GM21737 (cell line): ENCODE measurements around the gene GABRR3.

Experiments
- ATAC-seq: cut with Tn5 transposase; IDR thresholded peaks from one replicate; pipeline ENCODE4 v1.9.1; 2021; ENCODE audit warnings: mild to moderate bottlenecking, moderate library complexity; ENCODE audit not compliant: unreplicated experiment

Gene GABRR3

GRCh38 chr3:97959872-97960271 lies 75.2 kb downstream of the GABRR3 start:
- ATAC-seq = no peak

GRCh38 chr3:97958796-97959195 lies 76.3 kb downstream of the GABRR3 start:
- no peak for ATAC-seq

- no peak for ATAC-seq
These were observed 76.7 kb downstream of the GABRR3 start for GRCh38 chr3:97958396-97958795.

GRCh38 chr3:97957617-97958311 lies 77.4 kb downstream of the GABRR3 start:
- ATAC-seq = no peak

- ATAC-seq = no peak
These were observed 79.1 kb downstream of the GABRR3 start for GRCh38 chr3:97956051-97956450.

GRCh38 chr3:97954228-97954827 lies 80.8 kb downstream of the GABRR3 start:
- no peak for ATAC-seq

GRCh38 chr3:97952872-97953271 lies 82.2 kb downstream of the GABRR3 start:
- ATAC-seq = no peak

- no peak for ATAC-seq
These were observed 82.8 kb downstream of the GABRR3 start for GRCh38 chr3:97952280-97952679.

GRCh38 chr3:97950360-97950759 lies 84.8 kb downstream of the GABRR3 start:
- ATAC-seq = no peak

GRCh38 chr3:97949743-97950142 lies 85.4 kb downstream of the GABRR3 start:
- ATAC-seq = no peak

GRCh38 chr3:97949110-97949485 lies 86.0 kb downstream of the GABRR3 start:
- no peak for ATAC-seq

- no peak for ATAC-seq
These were observed 86.6 kb downstream of the GABRR3 start for GRCh38 chr3:97948351-97949109.

GRCh38 chr3:97942801-97943546 lies 92.1 kb downstream of the GABRR3 start:
- ATAC-seq = no peak

- ATAC-seq = no peak
These were observed 95.1 kb downstream of the GABRR3 start for GRCh38 chr3:97940034-97940433.

- ATAC-seq = no peak
These were observed 95.7 kb downstream of the GABRR3 start for GRCh38 chr3:97939401-97939800.

- ATAC-seq = no peak
These were observed 96.7 kb downstream of the GABRR3 start for GRCh38 chr3:97938444-97938843.

- no peak for ATAC-seq
These were observed 97.9 kb downstream of the GABRR3 start for GRCh38 chr3:97937205-97937604.

- ATAC-seq = no peak
These were observed 99.3 kb downstream of the GABRR3 start for GRCh38 chr3:97935842-97936241.
